Keratinocyte (primary cell): ENCODE data around the gene KCNT2.

Source experiments
- CTCF ChIP-seq, 3 experiments: IDR thresholded peaks in 1 of 3; conservative IDR thresholded peaks in 1 of 3; optimal IDR thresholded peaks in 1 of 3; 2 replicates in 2 of 3; 3 replicates in 1 of 3; pipeline versions ENCODE3 to v1.5.1; 2011; ENCODE audit warnings: low read length in 3 of 3, mild to moderate bottlenecking in 3 of 3, moderate library complexity in 2 of 3, control low read depth in 1 of 3, inconsistent platforms in 1 of 3; ENCODE audit not compliant: insufficient read depth in 2 of 3; ENCODE audit errors: extremely low read depth in 1 of 3
- EZH2 ChIP-seq: IDR thresholded peaks from one replicate; pipeline ENCODE4 v1.6.1; 2012; ENCODE audit warnings: inconsistent platforms, mild to moderate bottlenecking, low read length, moderate library complexity

GRCh38 chr1:196295766-196296165 lies 312.5 kb downstream of the KCNT2 start:
- TF ChIP-seq CTCF (optimal IDR thresholded peaks at IDR 0.05 in 1 of 3, IDR thresholded peaks at IDR 0.05 in 1 of 3, conservative IDR thresholded peaks at IDR 0.05 in 1 of 3; ENCODE audit: extremely low read depth in 1 of 3, insufficient read depth in 2 of 3, low read length in 3 of 3) = no peak
- TF ChIP-seq EZH2 = no peak
